CD14-positive monocyte (primary cell): Measurements from ENCODE around the gene MSI2. TPM values are rescaled to one million over a fixed set of nuclear protein-coding genes. Genes with fewer than 3 reads are reported as not detected.

Source experiments
- DNase-seq, 3 donors: peaks; one replicate each; pipeline ENCODE4 v3.0.0-alpha.2; 2011 to 2022
- H2AFZ ChIP-seq: 2 replicates; pipeline ENCODE4 v1.6.0; 2012; ENCODE audit warnings: mild to moderate bottlenecking, low read depth, low read length, inconsistent platforms; ENCODE audit not compliant: insufficient read depth, poor library complexity, severe bottlenecking
- H3K27ac ChIP-seq, 2 donors: 1 replicate in 1 of 2; 2 replicates in 1 of 2; pipeline ENCODE4 v1.5.1; 2012 to 2013; ENCODE audit warnings: low read length in 2 of 2, control low read depth in 1 of 2, inconsistent platforms in 1 of 2, low read depth in 1 of 2, mild to moderate bottlenecking in 1 of 2
- H3K27me3 ChIP-seq, 2 donors: one replicate each; pipeline versions ENCODE4 v1.6.0 to v1.6.1; 2011 to 2013; ENCODE audit warnings: low read length in 2 of 2; ENCODE audit not compliant: control insufficient read depth in 2 of 2, insufficient read depth in 2 of 2
- H3K36me3 ChIP-seq, 2 donors: replicated peaks in 1 of 2; 1 replicate in 1 of 2; 2 replicates in 1 of 2; pipeline versions ENCODE4 v1.5.1 to v1.6.1; 2012 to 2013; ENCODE audit warnings: low read length in 2 of 2, control low read depth in 1 of 2, inconsistent platforms in 1 of 2, mild to moderate bottlenecking in 1 of 2; ENCODE audit not compliant: insufficient read depth in 2 of 2, control insufficient read depth in 1 of 2
- H3K4me1 ChIP-seq, 2 donors: 1 replicate in 1 of 2; 2 replicates in 1 of 2; pipeline versions ENCODE4 v1.5.1 to v1.6.1; 2012 to 2013; ENCODE audit warnings: low read length in 2 of 2, control low read depth in 1 of 2, inconsistent platforms in 1 of 2, mild to moderate bottlenecking in 1 of 2, moderate library complexity in 1 of 2; ENCODE audit not compliant: insufficient read depth in 2 of 2, control insufficient read depth in 1 of 2
- H3K4me2 ChIP-seq: replicated peaks from 2 replicates; pipeline ENCODE3; 2012; ENCODE audit warnings: low read length, moderate library complexity, mild to moderate bottlenecking; ENCODE audit not compliant: poor library complexity, severe bottlenecking; ENCODE audit errors: extremely low read depth
- H3K4me3 ChIP-seq, 3 experiments: fragments of 200-600 bp in 1 of 3; sonication (generic) in 1 of 3; replicated peaks in 1 of 3; 1 replicate in 2 of 3; 2 replicates in 1 of 3; pipeline ENCODE4 v1.5.1; 2011 to 2013; ENCODE audit warnings: low read length in 3 of 3, mild to moderate bottlenecking in 3 of 3, control low read depth in 2 of 3, low read depth in 2 of 3, inconsistent platforms in 1 of 3, moderate library complexity in 1 of 3
- H3K79me2 ChIP-seq: 2 replicates; pipeline ENCODE4 v1.6.0; 2012; ENCODE audit warnings: mild to moderate bottlenecking, control low read depth, inconsistent platforms, low read length, moderate library complexity; ENCODE audit not compliant: insufficient read depth
- H3K9ac ChIP-seq: 2 replicates; pipeline ENCODE4 v1.6.0; 2017; ENCODE audit warnings: low read length, mild to moderate bottlenecking; ENCODE audit not compliant: insufficient read depth, poor library complexity, severe bottlenecking
- H3K9me3 ChIP-seq, 2 donors: replicated peaks in 1 of 2; 1 replicate in 1 of 2; 2 replicates in 1 of 2; pipeline versions ENCODE4 v1.5.1 to v1.6.1; 2012 to 2013; ENCODE audit warnings: low read length in 2 of 2, control low read depth in 1 of 2; ENCODE audit not compliant: control insufficient read depth in 1 of 2, insufficient read depth in 1 of 2
- H4K20me1 ChIP-seq: 2 replicates; pipeline ENCODE4 v1.6.0; 2012; ENCODE audit warnings: mild to moderate bottlenecking, low read length, control low read depth, moderate library complexity; ENCODE audit not compliant: insufficient read depth
- H3K27ac Mint-ChIP-seq, 7 donors: one replicate each; pipeline ENCODE4 v1.8.0; 2020; ENCODE audit warnings: mild to moderate bottlenecking in 7 of 7, mixed read lengths in 7 of 7, moderate library complexity in 6 of 7, inconsistent platforms in 2 of 7
- H3K27me3 Mint-ChIP-seq, 3 donors: one replicate each; pipeline ENCODE4 v1.8.0; 2021 to 2022; ENCODE audit warnings: low read depth in 3 of 3, mild to moderate bottlenecking in 3 of 3, mixed read lengths in 3 of 3, moderate library complexity in 3 of 3, inconsistent platforms in 1 of 3
- H3K36me3 Mint-ChIP-seq, 2 donors: one replicate each; pipeline ENCODE4 v1.8.0; 2020; ENCODE audit warnings: mixed read lengths in 2 of 2, inconsistent platforms in 1 of 2, mild to moderate bottlenecking in 1 of 2
- H3K4me1 Mint-ChIP-seq: one replicate; pipeline ENCODE4 v1.8.0; 2020; ENCODE audit warnings: mild to moderate bottlenecking, mixed read lengths
- H3K4me3 Mint-ChIP-seq, 2 donors: one replicate each; pipeline ENCODE4 v1.8.0; 2020; ENCODE audit warnings: mild to moderate bottlenecking in 2 of 2, mixed read lengths in 2 of 2, moderate library complexity in 1 of 2
- H3K9me3 Mint-ChIP-seq, 7 donors: one replicate each; pipeline ENCODE4 v1.8.0; 2020 to 2022; ENCODE audit warnings: mixed read lengths in 7 of 7, mild to moderate bottlenecking in 6 of 7, moderate library complexity in 6 of 7, inconsistent platforms in 2 of 7
- WGBS: methylation state at CpG from one replicate; pipeline ENCODE4 v1.1.5; 2013; ENCODE audit warnings: missing lambda C conversion rate; ENCODE audit not compliant: insufficient coverage; 5-methylcytosine and 5-hydroxymethylcytosine counted together
- intact Hi-C, 2 donors: fragments of 100-400 bp; cut with micrococcal nuclease; formaldehyde crosslinking; loops; one replicate each; pipeline versions ENCODE4 v1.15.0 to v1.15.1; 2023
- polyA plus RNA-seq, 3 donors: library from polyadenylated mRNA; depleted of rRNA in 1 of 3; unstranded in 2 of 3; stranded (reverse) in 1 of 3; fragments of 300-500 nt in 2 of 3; fragments of >200 nt in 1 of 3; fragmentation: Illumina TruSeq in 2 of 3; gene quantifications; 1 replicate in 2 of 3; 2 replicates in 1 of 3; pipeline ENCODE4 v1.2.3, GENCODE V29; 2012 to 2021
- TF ChIP-seq, protein P1 (sequence below): fragments of 200-600 bp; IDR thresholded peaks from one replicate; pipeline ENCODE4 v1.8.0; 2022; ENCODE audit warnings: antibody characterized with exemption, mild to moderate bottlenecking

The MSI2 gene
- polyA plus RNA-seq, 3 donors = 0.20 to 6.6 (median 0.37) TPM

DNA sequence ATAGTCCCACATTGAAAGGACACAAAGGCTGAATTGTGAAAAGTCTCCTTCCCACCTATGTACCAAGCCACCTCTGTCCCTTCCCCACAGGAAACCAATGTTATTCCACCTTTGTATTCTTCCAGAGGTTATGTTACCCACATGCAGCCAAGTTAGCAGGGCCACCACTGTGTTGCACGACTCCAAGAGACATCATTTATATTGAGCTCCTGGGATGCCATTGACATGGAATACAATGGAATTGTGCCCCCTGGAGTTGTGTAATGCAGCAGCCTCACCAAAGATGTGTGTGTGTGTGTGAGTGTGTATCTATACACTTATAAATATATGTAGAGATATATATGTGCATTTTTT is 21.6 kb upstream of the MSI2 start:
- no peak overlapping the region for H3K27ac Mint-ChIP-seq
- H3K9me3 Mint-ChIP-seq = peaks cover 0 to 3% (median 0%) of the 10 kb centered on the region in 7 donors
- no peaks in the 10 kb centered on the region for H3K79me2 ChIP-seq
- no peak overlapping the region for H3K9ac ChIP-seq
- DNase-seq = no peak
- H3K9me3 ChIP-seq = no peaks in the 10 kb centered on the region
- intact Hi-C loops = no loop called here
- H3K36me3 ChIP-seq = no peaks in the 10 kb centered on the region
- H3K27me3 ChIP-seq = no peaks in the 10 kb centered on the region
- H3K4me2 ChIP-seq = no peak overlapping the region
- no peaks in the 10 kb centered on the region for H3K36me3 Mint-ChIP-seq
- no peak overlapping the region for H3K27ac ChIP-seq
- no peak overlapping the region for H2AFZ ChIP-seq
- H3K4me1 ChIP-seq = no peaks in the 10 kb centered on the region
- H3K4me3 Mint-ChIP-seq = no peak overlapping the region
- no peaks in the 10 kb centered on the region for H3K4me1 Mint-ChIP-seq
- WGBS = no CpG with 5 or more reads among the region's 1 CpG
- H4K20me1 ChIP-seq = no peaks in the 10 kb centered on the region
- TF ChIP-seq, protein P1, sequence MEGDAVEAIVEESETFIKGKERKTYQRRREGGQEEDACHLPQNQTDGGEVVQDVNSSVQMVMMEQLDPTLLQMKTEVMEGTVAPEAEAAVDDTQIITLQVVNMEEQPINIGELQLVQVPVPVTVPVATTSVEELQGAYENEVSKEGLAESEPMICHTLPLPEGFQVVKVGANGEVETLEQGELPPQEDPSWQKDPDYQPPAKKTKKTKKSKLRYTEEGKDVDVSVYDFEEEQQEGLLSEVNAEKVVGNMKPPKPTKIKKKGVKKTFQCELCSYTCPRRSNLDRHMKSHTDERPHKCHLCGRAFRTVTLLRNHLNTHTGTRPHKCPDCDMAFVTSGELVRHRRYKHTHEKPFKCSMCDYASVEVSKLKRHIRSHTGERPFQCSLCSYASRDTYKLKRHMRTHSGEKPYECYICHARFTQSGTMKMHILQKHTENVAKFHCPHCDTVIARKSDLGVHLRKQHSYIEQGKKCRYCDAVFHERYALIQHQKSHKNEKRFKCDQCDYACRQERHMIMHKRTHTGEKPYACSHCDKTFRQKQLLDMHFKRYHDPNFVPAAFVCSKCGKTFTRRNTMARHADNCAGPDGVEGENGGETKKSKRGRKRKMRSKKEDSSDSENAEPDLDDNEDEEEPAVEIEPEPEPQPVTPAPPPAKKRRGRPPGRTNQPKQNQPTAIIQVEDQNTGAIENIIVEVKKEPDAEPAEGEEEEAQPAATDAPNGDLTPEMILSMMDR = no peak
- no peak overlapping the region for H3K4me3 ChIP-seq
- peaks cover 0 to 7% (median 2%) of the 10 kb centered on the region in 3 donors for H3K27me3 Mint-ChIP-seq

DNA sequence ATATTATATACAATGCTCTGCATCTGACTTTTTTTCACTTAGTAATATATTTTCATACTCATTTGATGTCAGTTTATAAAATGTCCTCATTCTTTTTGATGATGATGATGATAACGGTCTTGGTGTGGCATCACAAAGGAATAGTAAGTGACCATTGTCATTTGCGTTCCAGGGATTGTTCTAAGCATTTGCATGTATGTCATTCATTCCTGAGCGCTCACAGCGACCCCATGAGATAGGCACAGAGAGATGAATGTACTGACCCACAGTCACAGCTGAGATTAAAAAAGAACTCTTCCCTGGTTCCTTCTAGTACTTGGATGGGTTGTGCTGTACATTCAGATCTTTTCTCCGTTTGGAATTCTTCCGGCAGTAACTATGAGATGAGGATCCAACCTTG is 21.2 kb upstream of the MSI2 start:
- WGBS = 100% methylated on average over 1 of the region's 6 CpGs
- Histone ChIP-seq H3K36me3 (no peaks in the 10 kb centered on the region), H3K4me2 (no peak overlapping the region), H3K4me3 (no peak overlapping the region), H3K79me2 (no peaks in the 10 kb centered on the region), H3K27me3 (no peaks in the 10 kb centered on the region), H3K9ac (no peak overlapping the region), H3K9me3 (no peaks in the 10 kb centered on the region), H3K27ac (no peak overlapping the region), H3K4me1 (no peaks in the 10 kb centered on the region), H2AFZ (no peak overlapping the region), H4K20me1 (no peaks in the 10 kb centered on the region)
- intact Hi-C loops = no loop called here
- Mint-ChIP-seq H3K27ac (no peak overlapping the region), H3K4me3 (no peak overlapping the region), H3K9me3 (peaks cover 0 to 3% (median 0%) of the 10 kb centered on the region in 7 donors), H3K4me1 (no peaks in the 10 kb centered on the region), H3K36me3 (no peaks in the 10 kb centered on the region), H3K27me3 (peaks cover 0 to 7% (median 2%) of the 10 kb centered on the region in 3 donors)
- DNase-seq = no peak
- TF ChIP-seq, protein P1 = no peak
